Caco-2 (cell line): ENCODE measurements around the gene LRRFIP1. TPM values are rescaled to one million over a fixed set of nuclear protein-coding genes. Genes with fewer than 3 reads are reported as not detected.

Source experiments
- BruUV-seq: library from RNA; stranded (reverse); fragments of 400-500 nt; replicated peaks from 2 replicates; lab custom pipeline; 2021; lab: Mats Ljungman, UMichigan
- CTCF ChIA-PET: fragments of 300-600 bp; sonication (Branson Sonifier 250); formaldehyde crosslinking; loops from one replicate; lab custom pipeline; 2022; ENCODE audit warnings: antibody characterized with exemption; lab: Charles Lee
- POLR2A ChIA-PET: fragments of 300-600 bp; sonication (Branson Sonifier 250); formaldehyde crosslinking; loops from one replicate; lab custom pipeline; 2022; ENCODE audit warnings: antibody characterized with exemption; lab: Charles Lee
- DNase-seq, 2 experiments: peaks; one replicate each; pipeline versions ENCODE4 v3.0.0 to v3.0.0-alpha.2; 2020 to 2022
- H3K27me3 ChIP-seq: replicated peaks from 2 replicates; pipeline ENCODE4 v1.6.0; 2011; ENCODE audit warnings: low read length; ENCODE audit not compliant: control insufficient read depth, insufficient read depth
- H3K36me3 ChIP-seq: 2 replicates; pipeline ENCODE4 v1.5.1; 2011; ENCODE audit warnings: low read length; ENCODE audit not compliant: control insufficient read depth, insufficient read depth
- H3K4me1 ChIP-seq: fragments of 250-450 bp; sonication (Bioruptor Pico); 2 replicates; pipeline ENCODE4 v1.5.1; 2020; ENCODE audit warnings: mild to moderate bottlenecking
- H3K4me3 ChIP-seq: 2 replicates; pipeline ENCODE4 v1.5.1; 2011; ENCODE audit warnings: low read depth, mild to moderate bottlenecking, control low read depth, low read length
- H3K9me3 ChIP-seq: fragments of 250-450 bp; sonication (Bioruptor Pico); 2 replicates; pipeline ENCODE4 v1.5.1; 2020; ENCODE audit warnings: mild to moderate bottlenecking, moderate library complexity
- H3K27ac Mint-ChIP-seq: one replicate; pipeline ENCODE4 v1.8.0; 2022; ENCODE audit warnings: mixed read lengths; ENCODE audit not compliant: unreplicated experiment
- H3K27me3 Mint-ChIP-seq: one replicate; pipeline ENCODE4 v1.8.0; 2022; ENCODE audit warnings: mixed read lengths; ENCODE audit not compliant: insufficient read depth, unreplicated experiment
- H3K36me3 Mint-ChIP-seq: one replicate; pipeline ENCODE4 v1.8.0; 2022; ENCODE audit warnings: mild to moderate bottlenecking, mixed read lengths; ENCODE audit not compliant: insufficient read depth, unreplicated experiment
- H3K4me1 Mint-ChIP-seq: one replicate; pipeline ENCODE4 v1.8.0; 2022; ENCODE audit warnings: low read depth, mixed read lengths; ENCODE audit not compliant: unreplicated experiment
- H3K4me3 Mint-ChIP-seq: one replicate; pipeline ENCODE4 v1.8.0; 2022; ENCODE audit warnings: mild to moderate bottlenecking, moderate library complexity, mixed read lengths; ENCODE audit not compliant: unreplicated experiment
- H3K9me3 Mint-ChIP-seq: one replicate; pipeline ENCODE4 v1.8.0; 2022; ENCODE audit warnings: mixed read lengths; ENCODE audit not compliant: unreplicated experiment
- CTCF ChIP-seq, 2 experiments: fragments of 200-600 bp in 1 of 2; IDR thresholded peaks; 1 replicate in 1 of 2; 2 replicates in 1 of 2; pipeline versions ENCODE4 v1.5.1 to v1.8.0; 2011 to 2022; ENCODE audit warnings: antibody characterized with exemption in 1 of 2, control low read depth in 1 of 2, inconsistent platforms in 1 of 2, low read depth in 1 of 2, low read length in 1 of 2, mild to moderate bottlenecking in 1 of 2, moderate library complexity in 1 of 2; ENCODE audit not compliant: insufficient read depth in 1 of 2, severe bottlenecking in 1 of 2, unreplicated experiment in 1 of 2
- intact Hi-C: fragments of 100-400 bp; cut with micrococcal nuclease; formaldehyde crosslinking; loops from one replicate; pipeline ENCODE4 v1.10.0; 2022; ENCODE audit not compliant: unreplicated experiment
- total RNA-seq: library from RNA; stranded (reverse); gene quantifications from 2 replicates; pipeline ENCODE4 v1.2.3, GENCODE V29; 2022

The LRRFIP1 gene
- total RNA-seq, 1 experiment from 2014 or later = 37.1 TPM

GRCh38 chr2:237625216-237625705, 2.1 kb upstream of the LRRFIP1 start:
- intact Hi-C loops = no loop called here
- ChIA-PET CTCF (no interaction called here), POLR2A (no interaction called here)
- no peaks in the 10 kb centered on the region for H3K9me3 Mint-ChIP-seq
- no peaks in the 10 kb centered on the region for H3K9me3 ChIP-seq
- H3K27me3 ChIP-seq = no peaks in the 10 kb centered on the region
- no peak overlapping the region for H3K4me3 Mint-ChIP-seq
- TF ChIP-seq CTCF (IDR thresholded peaks at IDR 0.05; ENCODE audit: insufficient read depth in 1 of 2, low read depth in 1 of 2, low read length in 1 of 2, severe bottlenecking in 1 of 2, unreplicated experiment in 1 of 2) = no peak
- no peaks in the 10 kb centered on the region for H3K27me3 Mint-ChIP-seq
- no peaks in the 10 kb centered on the region for H3K36me3 ChIP-seq
- no peaks in the 10 kb centered on the region for H3K4me1 Mint-ChIP-seq
- H3K27ac Mint-ChIP-seq = no peak overlapping the region
- BruUV-seq = no TSS peak
- H3K4me3 ChIP-seq = no peak overlapping the region
- no peaks in the 10 kb centered on the region for H3K36me3 Mint-ChIP-seq
- H3K4me1 ChIP-seq = no peaks in the 10 kb centered on the region; the same call in 1 of the 2 replicates
- DNase-seq = no peak

GRCh38 chr2:237625777-237626176, 1.6 kb upstream of the LRRFIP1 start:
- H3K4me1 Mint-ChIP-seq = no peaks in the 10 kb centered on the region
- H3K27ac Mint-ChIP-seq = no peak overlapping the region
- DNase-seq = no peak
- H3K36me3 Mint-ChIP-seq = no peaks in the 10 kb centered on the region
- BruUV-seq = no TSS peak
- no peaks in the 10 kb centered on the region for H3K27me3 Mint-ChIP-seq
- Histone ChIP-seq H3K4me1 (no peaks in the 10 kb centered on the region; the same call in 1 of the 2 replicates), H3K9me3 (no peaks in the 10 kb centered on the region), H3K4me3 (no peak overlapping the region), H3K27me3 (no peaks in the 10 kb centered on the region), H3K36me3 (no peaks in the 10 kb centered on the region)
- intact Hi-C loops = no loop called here
- CTCF ChIA-PET = interaction anchor here (0.6 kb wide), 1 partner anchor 1272 kb away, joined by 3 read pairs; no protein-coding TSS in a partner anchor
- H3K9me3 Mint-ChIP-seq = no peaks in the 10 kb centered on the region
- POLR2A ChIA-PET = no interaction called here
- H3K4me3 Mint-ChIP-seq = no peak overlapping the region
- no peak for TF ChIP-seq CTCF (IDR thresholded peaks at IDR 0.05; ENCODE audit: insufficient read depth in 1 of 2, low read depth in 1 of 2, low read length in 1 of 2, severe bottlenecking in 1 of 2, unreplicated experiment in 1 of 2)

- POLR2A ChIA-PET = no interaction called here
- DNase-seq = no peak
- no peaks in the 10 kb centered on the region; the same call in 1 of the 2 replicates for H3K4me1 ChIP-seq
- no peak overlapping the region for H3K4me3 ChIP-seq
- Mint-ChIP-seq H3K4me1 (no peaks in the 10 kb centered on the region), H3K4me3 (peak overlapping the region; percentile 72), H3K9me3 (no peaks in the 10 kb centered on the region), H3K36me3 (no peaks in the 10 kb centered on the region), H3K27me3 (no peaks in the 10 kb centered on the region), H3K27ac (no peak overlapping the region)
- no TSS peak for BruUV-seq
- intact Hi-C loops = no loop called here
- no peaks in the 10 kb centered on the region for H3K27me3 ChIP-seq
- H3K9me3 ChIP-seq = no peaks in the 10 kb centered on the region
- no peak for TF ChIP-seq CTCF (IDR thresholded peaks at IDR 0.05; ENCODE audit: insufficient read depth in 1 of 2, low read depth in 1 of 2, low read length in 1 of 2, severe bottlenecking in 1 of 2, unreplicated experiment in 1 of 2)
- no peaks in the 10 kb centered on the region for H3K36me3 ChIP-seq
- CTCF ChIA-PET = no interaction called here
These were observed 460 bp upstream of the LRRFIP1 start for GRCh38 chr2:237626813-237627440.
